Adrenal gland (tissue), 5 donors: ENCODE data around the gene SPATA16.

ENCODE experiments used
- POLR2A ChIP-seq, 2 donors: fragments of 450-650 bp; IDR thresholded peaks; one replicate each; pipeline ENCODE4 v1.6.1; 2017; ENCODE audit warnings: antibody characterized with exemption in 2 of 2, mild to moderate bottlenecking in 2 of 2, moderate library complexity in 1 of 2
- TF ChIP-seq, protein P1 (sequence below), 6 experiments: fragments of 450-650 bp in 4 of 6; fragments of 200-600 bp in 2 of 6; sonication (generic) in 1 of 6; IDR thresholded peaks; 1 replicate in 5 of 6; 2 replicates in 1 of 6; pipeline versions ENCODE4 v1.5.1 to v1.8.0; 2016 to 2021; ENCODE audit warnings: antibody characterized with exemption in 6 of 6, mild to moderate bottlenecking in 2 of 6, moderate library complexity in 1 of 6
- donor health status: DM: no; HTN: no; CAD: no.

DNA sequence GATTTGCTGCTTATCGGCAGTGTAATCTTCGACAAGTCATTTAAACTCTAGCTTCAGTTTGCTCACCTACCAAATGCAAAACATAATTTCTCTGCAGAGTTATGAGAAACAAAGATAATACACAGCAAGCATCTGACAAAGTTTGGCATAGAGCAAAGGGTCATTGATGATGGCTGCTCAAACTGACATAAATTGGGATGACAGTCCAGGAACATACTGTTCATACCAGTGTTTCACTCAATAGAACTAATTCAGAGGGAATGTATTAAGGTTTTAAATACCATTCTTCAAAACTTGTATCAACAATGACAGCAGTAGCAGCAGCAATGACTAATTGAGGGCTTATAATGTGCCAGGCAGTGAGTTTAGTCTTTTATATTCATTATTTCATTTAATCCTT is 137.6 kb downstream of the SPATA16 start:
- TF ChIP-seq, protein P1, sequence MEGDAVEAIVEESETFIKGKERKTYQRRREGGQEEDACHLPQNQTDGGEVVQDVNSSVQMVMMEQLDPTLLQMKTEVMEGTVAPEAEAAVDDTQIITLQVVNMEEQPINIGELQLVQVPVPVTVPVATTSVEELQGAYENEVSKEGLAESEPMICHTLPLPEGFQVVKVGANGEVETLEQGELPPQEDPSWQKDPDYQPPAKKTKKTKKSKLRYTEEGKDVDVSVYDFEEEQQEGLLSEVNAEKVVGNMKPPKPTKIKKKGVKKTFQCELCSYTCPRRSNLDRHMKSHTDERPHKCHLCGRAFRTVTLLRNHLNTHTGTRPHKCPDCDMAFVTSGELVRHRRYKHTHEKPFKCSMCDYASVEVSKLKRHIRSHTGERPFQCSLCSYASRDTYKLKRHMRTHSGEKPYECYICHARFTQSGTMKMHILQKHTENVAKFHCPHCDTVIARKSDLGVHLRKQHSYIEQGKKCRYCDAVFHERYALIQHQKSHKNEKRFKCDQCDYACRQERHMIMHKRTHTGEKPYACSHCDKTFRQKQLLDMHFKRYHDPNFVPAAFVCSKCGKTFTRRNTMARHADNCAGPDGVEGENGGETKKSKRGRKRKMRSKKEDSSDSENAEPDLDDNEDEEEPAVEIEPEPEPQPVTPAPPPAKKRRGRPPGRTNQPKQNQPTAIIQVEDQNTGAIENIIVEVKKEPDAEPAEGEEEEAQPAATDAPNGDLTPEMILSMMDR (IDR thresholded peaks at IDR 0.05), result no peak
- TF ChIP-seq POLR2A (IDR thresholded peaks at IDR 0.05), result no peak
